K562 (cell line): ENCODE measurements around the gene MVB12B. TPM values are rescaled to one million over a fixed set of nuclear protein-coding genes. Genes with fewer than 3 reads are reported as not detected.
A peak's percentile ranks its signal among the peaks of the same experiment; 100 is the strongest.

Experiments
- ATF3 ChIP-seq, 2 experiments: fragments of 450-650 bp in 1 of 2; sonication (generic) in 1 of 2; formaldehyde crosslinking in 1 of 2; IDR thresholded peaks in 1 of 2; conservative IDR thresholded peaks in 1 of 2; 2 replicates each; pipeline versions ENCODE4 v1.6.1 to v1.8.1; 2016 to 2023; ENCODE audit warnings: mild to moderate bottlenecking in 2 of 2, moderate library complexity in 2 of 2, inconsistent platforms in 1 of 2, missing genetic modification reagents in 1 of 2
- CEBPG ChIP-seq, 3 experiments: fragments of 200-800 bp in 1 of 3; sonication (Bioruptor generic) in 1 of 3; sonication (generic) in 1 of 3; formaldehyde crosslinking in 1 of 3; IDR thresholded peaks in 2 of 3; conservative IDR thresholded peaks in 1 of 3; 2 replicates each; pipeline versions ENCODE4 v1.6.1 to v1.8.0; 2016 to 2022; ENCODE audit warnings: missing compliant biosample characterization in 2 of 3, missing genetic modification characterization in 2 of 3, mild to moderate bottlenecking in 1 of 3, missing genetic modification reagents in 1 of 3
- MECOM ChIP-seq: fragments of 250-450 bp; sonication (Bioruptor Pico); IDR thresholded peaks from 2 replicates; pipeline ENCODE4 v1.8.0; 2022; ENCODE audit warnings: inconsistent platforms
- PHF21A ChIP-seq: fragments of 450-650 bp; IDR thresholded peaks from 2 replicates; pipeline ENCODE4 v1.6.1; 2017; ENCODE audit warnings: low read depth, borderline replicate concordance
- RBM25 ChIP-seq: fragments of 200-400 bp; formaldehyde crosslinking; IDR thresholded peaks from 2 replicates; pipeline ENCODE4 v1.6.1; 2018; ENCODE audit warnings: low read length, low read depth, moderate library complexity; ENCODE audit not compliant: severe bottlenecking
- RUNX1 ChIP-seq: sonication (generic); IDR thresholded peaks from 2 replicates; pipeline ENCODE4 v1.6.1; 2016; ENCODE audit warnings: antibody characterized with exemption, low read depth
- TCF3 ChIP-seq: sonication (generic); formaldehyde crosslinking; IDR thresholded peaks from 2 replicates; pipeline ENCODE4 v1.4.0; 2020; ENCODE audit warnings: mild to moderate bottlenecking, missing genetic modification reagents
- polyA plus RNA-seq, 8 experiments: library from polyadenylated mRNA; depleted of rRNA in 4 of 8; stranded (reverse) in 5 of 8; unstranded in 3 of 8; fragments of >200 nt; fragmentation: Nextera tagmentation in 2 of 8; fragmentation: Illumina TruSeq in 1 of 8; extraction: Ambion mirVana in 2 of 8; extraction: Trizol in 1 of 8; gene quantifications; 2 replicates each; pipeline versions ENCODE4 v1.2.1 to v1.2.3, GENCODE V29; 2011 to 2014; ENCODE audit warnings: inconsistent platforms in 1 of 8, missing spikeins in 1 of 8
- total RNA-seq, 7 experiments: library from RNA; depleted of rRNA in 6 of 7; stranded (reverse); fragments of >200 nt in 6 of 7; fragmentation: Illumina TruSeq in 2 of 7; extraction: Trizol in 2 of 7; gene quantifications; 2 replicates each; pipeline versions ENCODE4 v1.2.1 to v1.2.3, GENCODE V29; 2011 to 2021; ENCODE audit warnings: low replicate concordance in 1 of 7
- TF ChIP-seq, protein P1 (sequence below): fragments of 450-650 bp; IDR thresholded peaks from one replicate; pipeline ENCODE4 v1.6.1; 2018; ENCODE audit warnings: mild to moderate bottlenecking, moderate library complexity; ENCODE audit not compliant: partially characterized antibody

The MVB12B gene
- total and polyA plus RNA-seq, 9 of the 15 experiments (the other 6 are each of a cell fraction or from before 2014, with no cell fraction given), result not detected

- TF ChIP-seq CEBPG (CRISPR knock-in tag; IDR thresholded peaks at IDR 0.05) (peak; percentile 50; the same call in 1 of the 2 replicates), CEBPG (tag; conservative IDR thresholded peaks at IDR 0.05 in 1 of 2, IDR thresholded peaks at IDR 0.05 in 1 of 2) (0 out of 4 replicates have a peak, but pooled peaks of 1 of the 2 experiments have one; percentile 34), PHF21A (no peak), MECOM (CRISPR knock-in tag) (no peak), ATF3 (IDR thresholded peaks at IDR 0.05) (peak; percentile 40; the same call in 1 of the 2 replicates), ATF3 (CRISPR knock-in tag; conservative IDR thresholded peaks at IDR 0.05) (no peak), RUNX1 (no peak), TCF3 (CRISPR knock-in tag) (no peak), RBM25 (no peak)
- TF ChIP-seq, protein P1, sequence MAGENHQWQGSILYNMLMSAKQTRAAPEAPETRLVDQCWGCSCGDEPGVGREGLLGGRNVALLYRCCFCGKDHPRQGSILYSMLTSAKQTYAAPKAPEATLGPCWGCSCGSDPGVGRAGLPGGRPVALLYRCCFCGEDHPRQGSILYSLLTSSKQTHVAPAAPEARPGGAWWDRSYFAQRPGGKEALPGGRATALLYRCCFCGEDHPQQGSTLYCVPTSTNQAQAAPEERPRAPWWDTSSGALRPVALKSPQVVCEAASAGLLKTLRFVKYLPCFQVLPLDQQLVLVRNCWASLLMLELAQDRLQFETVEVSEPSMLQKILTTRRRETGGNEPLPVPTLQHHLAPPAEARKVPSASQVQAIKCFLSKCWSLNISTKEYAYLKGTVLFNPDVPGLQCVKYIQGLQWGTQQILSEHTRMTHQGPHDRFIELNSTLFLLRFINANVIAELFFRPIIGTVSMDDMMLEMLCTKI, result no peak
Measured at GRCh38 chr9:126417043-126417442, 90.4 kb downstream of the MVB12B start (continued).
